ENCODE data around the gene TMEM50B.
"Not testable (repeated sequence)": the region's sequence is repeated elsewhere in the genome, so short reads cannot be mapped to it uniquely, and the experiment has no call there.

The TMEM50B gene

DNA sequence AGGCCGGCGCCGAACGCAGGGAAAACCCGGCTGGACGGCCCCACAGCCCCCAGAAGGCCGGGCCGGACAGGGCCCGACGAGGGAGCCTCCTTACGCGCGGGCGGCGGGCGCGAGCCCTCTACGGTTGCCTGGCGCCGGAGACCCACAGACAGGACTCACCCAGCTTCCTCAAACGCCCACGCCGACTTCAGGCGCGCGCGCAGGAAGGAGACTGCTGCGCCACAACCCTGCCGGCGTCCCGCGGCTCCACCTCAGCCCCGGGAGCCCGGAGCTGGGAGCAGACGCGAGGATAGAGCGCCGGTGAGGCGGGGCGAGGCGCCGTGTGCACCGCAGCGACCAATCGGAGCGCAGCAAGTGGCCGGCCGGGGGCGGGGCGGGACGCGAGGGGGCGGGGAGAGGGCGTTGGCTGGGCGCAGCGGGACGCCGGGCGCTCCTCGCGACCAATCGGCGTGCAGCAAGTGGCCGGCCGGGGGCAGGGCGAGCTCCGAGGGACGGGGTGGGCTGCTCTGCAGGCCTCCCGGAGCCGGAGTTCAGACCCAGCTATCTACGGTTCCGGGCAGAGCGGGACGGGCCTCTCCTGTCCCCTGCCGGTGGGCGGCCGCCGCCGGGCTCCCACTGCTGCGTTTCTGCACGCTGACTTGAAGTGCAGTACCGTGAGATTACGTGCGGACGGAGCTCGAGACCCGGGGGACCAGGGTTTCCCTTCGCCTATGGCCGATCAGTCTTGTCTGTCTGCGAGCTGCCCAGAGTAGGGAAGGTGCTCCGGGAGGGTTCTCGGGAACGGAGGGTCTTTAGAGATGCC lies at the start of gene TMEM50B:
Gene TMEM50B (minus strand): TSS at position 296 of the 802 bp plus-strand sequence. CDS start 11,089 bp downstream, outside the sequence.
- DNase-seq (ENCODE audit: low read depth in 3 of 3, low spot score in 1 of 3), result peak; percentile 86 to 97 (median 94)

- no peak for DNase-seq (ENCODE audit: low read depth in 3 of 3, low spot score in 1 of 3)
Observed at GRCh38 chr21:33522953-33523349, 43.2 kb upstream of the TMEM50B start.

GRCh38 chr21:33522297-33522952 lies 42.7 kb upstream of the TMEM50B start:
- DNase-seq (ENCODE audit: low read depth in 3 of 3, low spot score in 1 of 3), result no peak

DNA sequence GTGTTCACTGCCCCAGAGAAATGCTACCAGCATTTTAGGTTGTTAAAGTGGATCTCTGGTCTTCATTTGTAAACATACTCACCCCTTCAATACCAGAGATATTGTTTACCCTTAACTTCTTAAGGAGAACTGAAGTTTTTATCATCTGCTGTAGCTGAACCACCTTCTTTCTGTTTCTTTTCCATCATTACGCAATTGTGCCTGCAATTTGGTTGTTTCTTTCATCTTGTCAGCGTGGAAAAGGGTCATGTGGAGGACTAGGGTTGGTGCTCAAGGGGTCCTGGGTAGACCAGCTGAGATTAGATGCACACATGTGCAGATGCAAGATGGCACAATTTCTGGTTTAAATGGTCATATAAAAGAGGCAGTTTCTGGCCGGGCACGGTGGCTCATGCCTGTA lies 39.1 kb upstream of the TMEM50B start:
- no peak for DNase-seq (ENCODE audit: low read depth in 3 of 3, low spot score in 1 of 3)

DNA sequence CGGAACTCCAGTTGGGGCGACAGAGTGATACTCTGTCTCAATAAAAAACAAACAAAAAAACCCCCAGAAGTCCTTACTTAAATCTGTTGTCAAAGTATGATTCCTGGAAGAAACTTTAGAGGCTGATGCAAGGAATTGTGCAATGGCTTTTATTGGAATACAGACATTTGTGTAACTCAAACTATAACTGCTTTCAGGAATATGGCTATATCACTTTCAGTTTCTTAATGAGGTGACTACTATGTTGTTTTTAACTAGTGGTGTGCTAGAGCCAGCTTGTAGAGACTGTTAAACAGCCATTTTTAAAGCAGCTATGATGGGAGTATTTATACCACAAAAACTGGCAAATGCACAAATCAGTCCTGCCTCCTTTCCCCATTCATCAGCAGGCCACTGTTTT lies 34.5 kb upstream of the TMEM50B start:
- DNase-seq (ENCODE audit: low read depth in 3 of 3, low spot score in 1 of 3), result no peak

- DNase-seq (ENCODE audit: low read depth in 3 of 3, low spot score in 1 of 3), result no peak
Observed at GRCh38 chr21:33512481-33512880, 32.7 kb upstream of the TMEM50B start.

DNA sequence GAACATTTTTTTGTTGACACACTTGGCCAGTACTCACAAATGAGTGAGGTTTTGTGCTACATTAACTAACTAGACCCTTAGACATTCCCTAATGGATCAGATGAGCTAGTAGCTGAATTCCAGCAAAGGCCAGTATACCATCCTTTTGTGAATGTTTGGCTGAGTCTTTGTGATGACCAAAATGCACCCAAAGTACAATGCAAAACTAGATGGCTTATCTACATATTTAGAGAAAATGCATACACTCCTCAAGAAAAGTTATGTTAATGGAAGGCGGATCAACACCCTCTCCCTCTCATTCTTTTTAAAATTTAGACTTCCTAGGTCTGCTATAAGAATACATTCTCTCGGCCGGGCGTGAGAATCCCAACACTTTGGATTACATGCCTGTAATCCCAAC lies 31.9 kb upstream of the TMEM50B start:
- no peak for DNase-seq (ENCODE audit: low read depth in 3 of 3, low spot score in 1 of 3)

- no peak for DNase-seq (ENCODE audit: low read depth in 3 of 3, low spot score in 1 of 3)
Observed at GRCh38 chr21:33510826-33511225, 31.1 kb upstream of the TMEM50B start.

- not testable (repeated sequence) for DNase-seq (ENCODE audit: low read depth in 3 of 3, low spot score in 1 of 3)
Observed at GRCh38 chr21:33507003-33507402, 27.2 kb upstream of the TMEM50B start.

DNA sequence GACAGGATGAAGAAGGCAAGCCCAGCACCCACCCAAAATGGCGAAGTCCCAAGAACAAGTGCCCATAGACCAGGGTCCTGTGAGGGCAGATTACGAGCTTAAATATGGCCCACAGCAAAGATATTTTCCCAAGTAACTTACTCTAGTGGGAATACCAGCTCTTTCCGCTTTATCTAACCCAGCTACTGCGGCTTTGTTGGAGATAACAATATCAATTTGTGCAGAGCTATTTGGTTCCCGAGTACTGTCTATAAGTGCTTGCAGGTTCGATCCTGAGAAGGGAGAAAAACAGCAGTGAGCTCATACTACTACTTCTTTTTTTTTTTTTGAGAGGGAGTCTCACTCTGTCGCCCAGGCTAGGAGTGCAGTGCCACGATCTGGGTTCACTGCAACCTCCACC lies 26.1 kb upstream of the TMEM50B start:
- DNase-seq (ENCODE audit: low read depth in 3 of 3, low spot score in 1 of 3), result no peak

- no peak for DNase-seq (ENCODE audit: low read depth in 3 of 3, low spot score in 1 of 3)
Observed at GRCh38 chr21:33496345-33496744, 16.6 kb upstream of the TMEM50B start.

GRCh38 chr21:33495743-33496142 lies 16.0 kb upstream of the TMEM50B start:
- DNase-seq (ENCODE audit: low read depth in 3 of 3, low spot score in 1 of 3), result no peak

GRCh38 chr21:33493756-33494155 lies 14.0 kb upstream of the TMEM50B start:
- no peak for DNase-seq (ENCODE audit: low read depth in 3 of 3, low spot score in 1 of 3)

- DNase-seq (ENCODE audit: low read depth in 3 of 3, low spot score in 1 of 3), result no peak
Observed at GRCh38 chr21:33492571-33492970, 12.8 kb upstream of the TMEM50B start.

- DNase-seq (ENCODE audit: low read depth in 3 of 3, low spot score in 1 of 3), result peak; percentile 86 to 94 (median 87)
Observed at GRCh38 chr21:33491373-33492102, 11.8 kb upstream of the TMEM50B start, which contains the start of gene DNAJC28. DNAJC28 (minus strand) TSS chr21:33491716; CDS start chr21:33489393, 2,323 bp downstream.

- no peak for DNase-seq (ENCODE audit: low read depth in 3 of 3, low spot score in 1 of 3)
Observed at GRCh38 chr21:33490991-33491372, 11.2 kb upstream of the TMEM50B start.

GRCh38 chr21:33488936-33489335 lies 9.2 kb upstream of the TMEM50B start:
- DNase-seq (ENCODE audit: low read depth in 3 of 3, low spot score in 1 of 3), result no peak

- no peak for DNase-seq (ENCODE audit: low read depth in 3 of 3, low spot score in 1 of 3)
Observed at GRCh38 chr21:33487996-33488395, 8.2 kb upstream of the TMEM50B start.

- DNase-seq (ENCODE audit: low read depth in 3 of 3, low spot score in 1 of 3), result no peak
Observed at GRCh38 chr21:33481314-33481943, 1.7 kb upstream of the TMEM50B start.

DNA sequence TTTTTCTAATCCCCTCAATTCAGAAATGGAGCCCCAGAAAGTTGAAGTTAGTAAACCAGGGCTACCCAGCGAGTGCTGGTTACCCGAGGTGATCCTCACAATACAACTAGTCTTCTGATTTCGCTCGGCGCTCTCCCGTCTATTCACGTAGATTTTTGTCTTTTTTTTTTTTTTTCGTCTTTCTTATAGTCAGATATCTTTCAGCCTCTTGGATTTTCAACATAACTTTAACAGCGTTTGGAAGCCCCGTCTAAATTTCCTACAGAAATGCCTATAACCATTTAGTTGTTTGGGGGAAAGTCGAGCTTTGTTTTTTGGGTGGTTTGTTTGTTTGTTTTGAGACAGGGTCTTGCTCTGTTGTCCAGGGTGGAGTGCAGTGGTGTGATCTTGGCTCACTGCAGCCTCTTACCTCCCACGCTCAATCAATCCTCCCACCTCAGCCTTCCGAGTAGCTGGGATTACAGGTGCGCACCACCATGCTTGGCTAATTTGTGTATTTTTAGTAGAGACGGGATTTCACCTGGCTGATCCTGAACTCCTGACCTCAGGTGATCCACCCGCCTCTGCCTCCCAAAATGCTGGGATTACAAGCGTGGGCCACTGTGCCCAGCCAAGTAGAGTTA lies 818 bp upstream of the TMEM50B start:
- no peak for DNase-seq (ENCODE audit: low read depth in 3 of 3, low spot score in 1 of 3)
